Natural killer cell (primary cell): Measurements from ENCODE around the gene PASD1. TPM values are rescaled to one million over a fixed set of nuclear protein-coding genes. Genes with fewer than 3 reads are reported as not detected.

Experiments used
- ATAC-seq, 3 donors: fragments of 150-1000 bp in 2 of 3; fragments of 200-7000 bp in 1 of 3; cut with Tn5 transposase; 1 replicate in 1 of 3; 2 replicates in 2 of 3; pipeline ENCODE4 v1.10.0; 2021; ENCODE audit warnings: mild to moderate bottlenecking in 2 of 3, moderate library complexity in 2 of 3
- DNase-seq, 2 donors: peaks; one replicate each; pipeline versions ENCODE4 v3.0.0 to v3.0.0-alpha.2; 2013 to 2021; ENCODE audit warnings: mixed read lengths in 1 of 2
- H3K27ac ChIP-seq: one replicate; pipeline ENCODE4 v1.5.1; 2013; ENCODE audit warnings: mild to moderate bottlenecking, low read length
- H3K27me3 ChIP-seq: one replicate; pipeline ENCODE4 v1.6.1; 2013; ENCODE audit warnings: low read length; ENCODE audit not compliant: control insufficient read depth, insufficient read depth
- H3K36me3 ChIP-seq: one replicate; pipeline ENCODE4 v1.6.1; 2013; ENCODE audit warnings: low read length; ENCODE audit not compliant: control insufficient read depth, insufficient read depth
- H3K4me1 ChIP-seq: one replicate; pipeline ENCODE4 v1.6.1; 2013; ENCODE audit warnings: low read length; ENCODE audit not compliant: control insufficient read depth, insufficient read depth
- H3K4me3 ChIP-seq: one replicate; pipeline ENCODE4 v1.5.1; 2013; ENCODE audit warnings: low read length
- H3K9me3 ChIP-seq: one replicate; pipeline ENCODE4 v1.6.1; 2013; ENCODE audit warnings: low read length; ENCODE audit not compliant: control insufficient read depth, insufficient read depth
- H3K27ac Mint-ChIP-seq, 2 donors: one replicate each; pipeline ENCODE4 v1.8.0; 2022; ENCODE audit warnings: mild to moderate bottlenecking in 2 of 2, mixed read lengths in 2 of 2, moderate library complexity in 1 of 2
- H3K27me3 Mint-ChIP-seq, 2 donors: one replicate each; pipeline ENCODE4 v1.8.0; 2022; ENCODE audit warnings: low read depth in 2 of 2, mixed read lengths in 2 of 2
- H3K36me3 Mint-ChIP-seq: one replicate; pipeline ENCODE4 v1.8.0; 2022; ENCODE audit warnings: mixed read lengths
- H3K4me1 Mint-ChIP-seq, 2 donors: one replicate each; pipeline ENCODE4 v1.8.0; 2022; ENCODE audit warnings: mixed read lengths in 2 of 2
- H3K4me3 Mint-ChIP-seq: one replicate; pipeline ENCODE4 v1.8.0; 2022; ENCODE audit warnings: mild to moderate bottlenecking, moderate library complexity, mixed read lengths
- H3K9me3 Mint-ChIP-seq, 2 donors: one replicate each; pipeline ENCODE4 v1.8.0; 2022; ENCODE audit warnings: mixed read lengths in 2 of 2
- WGBS: methylation state at CpG from one replicate; pipeline ENCODE4 v1.1.7; 2013; ENCODE audit warnings: missing lambda C conversion rate; ENCODE audit not compliant: insufficient coverage; 5-methylcytosine and 5-hydroxymethylcytosine counted together
- intact Hi-C: fragments of 100-400 bp; cut with micrococcal nuclease; formaldehyde crosslinking; loops from one replicate; pipeline ENCODE4 v1.14.2; 2022
- total RNA-seq, 4 donors: library from RNA; stranded (reverse); fragments of 120-200 nt in 1 of 4; gene quantifications; one replicate each; pipeline versions ENCODE4 v1.2.3 to v1.2.4, GENCODE V29; 2013 to 2022
- TF ChIP-seq, protein P1 (sequence below): fragments of 200-600 bp; IDR thresholded peaks from one replicate; pipeline ENCODE4 v1.8.0; 2022; ENCODE audit warnings: antibody characterized with exemption

PASD1 gene
- total RNA-seq, 3 donors from 2014 or later (not counting 1 experiment from before 2014, with no cell fraction given): not detected

DNA sequence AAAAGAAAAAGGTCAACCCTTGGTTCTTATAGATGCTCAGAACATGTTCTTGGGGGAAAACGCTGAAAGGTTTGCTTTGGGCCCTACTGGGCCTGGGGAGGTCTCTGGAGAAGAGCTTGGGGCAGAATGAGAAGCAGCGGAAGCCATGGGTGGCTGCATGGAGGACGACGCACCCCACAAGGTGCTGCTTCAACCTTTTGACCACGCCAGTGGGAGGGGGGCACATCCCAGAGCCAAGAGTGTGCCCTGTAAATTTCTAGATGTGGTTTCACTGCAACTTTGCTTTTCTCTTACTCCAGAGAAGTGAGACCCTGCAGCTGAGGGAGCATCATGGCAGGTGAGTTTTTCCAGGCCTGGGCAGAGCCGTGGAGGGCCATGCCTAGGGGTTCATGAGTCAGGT lies 135.0 kb downstream of the PASD1 start:
- no peaks in the 10 kb centered on the region for H3K36me3 Mint-ChIP-seq
- WGBS: 66% methylated on average over 5 of the region's 6 CpGs
- no peaks in the 10 kb centered on the region for H3K27me3 ChIP-seq
- no peak overlapping the region for H3K4me3 Mint-ChIP-seq
- H3K27ac ChIP-seq: no peak overlapping the region
- no peaks in the 10 kb centered on the region for H3K9me3 ChIP-seq
- no peaks in the 10 kb centered on the region for H3K4me1 ChIP-seq
- H3K4me1 Mint-ChIP-seq: no peaks in the 10 kb centered on the region
- intact Hi-C loops: no loop called here
- TF ChIP-seq, protein P1, sequence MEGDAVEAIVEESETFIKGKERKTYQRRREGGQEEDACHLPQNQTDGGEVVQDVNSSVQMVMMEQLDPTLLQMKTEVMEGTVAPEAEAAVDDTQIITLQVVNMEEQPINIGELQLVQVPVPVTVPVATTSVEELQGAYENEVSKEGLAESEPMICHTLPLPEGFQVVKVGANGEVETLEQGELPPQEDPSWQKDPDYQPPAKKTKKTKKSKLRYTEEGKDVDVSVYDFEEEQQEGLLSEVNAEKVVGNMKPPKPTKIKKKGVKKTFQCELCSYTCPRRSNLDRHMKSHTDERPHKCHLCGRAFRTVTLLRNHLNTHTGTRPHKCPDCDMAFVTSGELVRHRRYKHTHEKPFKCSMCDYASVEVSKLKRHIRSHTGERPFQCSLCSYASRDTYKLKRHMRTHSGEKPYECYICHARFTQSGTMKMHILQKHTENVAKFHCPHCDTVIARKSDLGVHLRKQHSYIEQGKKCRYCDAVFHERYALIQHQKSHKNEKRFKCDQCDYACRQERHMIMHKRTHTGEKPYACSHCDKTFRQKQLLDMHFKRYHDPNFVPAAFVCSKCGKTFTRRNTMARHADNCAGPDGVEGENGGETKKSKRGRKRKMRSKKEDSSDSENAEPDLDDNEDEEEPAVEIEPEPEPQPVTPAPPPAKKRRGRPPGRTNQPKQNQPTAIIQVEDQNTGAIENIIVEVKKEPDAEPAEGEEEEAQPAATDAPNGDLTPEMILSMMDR: no peak
- no peak for DNase-seq
- H3K9me3 Mint-ChIP-seq: no peaks in the 10 kb centered on the region
- H3K4me3 ChIP-seq: no peak overlapping the region
- peaks cover 2 to 13% of the 10 kb centered on the region in 2 donors for H3K27me3 Mint-ChIP-seq
- ATAC-seq: no peak
- no peaks in the 10 kb centered on the region for H3K36me3 ChIP-seq
- H3K27ac Mint-ChIP-seq: no peak overlapping the region

DNA sequence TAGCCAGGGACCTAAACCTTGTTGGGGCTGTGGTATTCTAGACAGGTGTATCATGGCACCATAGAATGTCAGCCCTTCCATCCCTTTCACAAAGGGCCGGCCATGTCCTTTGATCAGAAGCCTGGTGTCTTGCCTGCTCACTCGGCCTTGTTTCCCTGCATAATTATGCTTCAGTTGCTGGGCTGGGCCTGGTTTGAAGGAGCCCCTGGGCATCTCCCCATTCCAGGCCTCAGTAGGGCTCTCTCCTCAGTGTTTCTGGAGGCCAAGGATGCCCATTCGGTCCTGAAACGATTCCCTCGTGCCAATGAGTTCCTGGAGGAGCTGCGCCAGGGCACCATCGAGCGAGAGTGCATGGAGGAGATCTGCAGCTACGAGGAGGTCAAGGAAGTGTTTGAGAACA lies 136.3 kb downstream of the PASD1 start:
- WGBS: 91% methylated on average over 9 of the region's 9 CpGs
- DNase-seq: no peak
- intact Hi-C loops: no loop called here

DNA sequence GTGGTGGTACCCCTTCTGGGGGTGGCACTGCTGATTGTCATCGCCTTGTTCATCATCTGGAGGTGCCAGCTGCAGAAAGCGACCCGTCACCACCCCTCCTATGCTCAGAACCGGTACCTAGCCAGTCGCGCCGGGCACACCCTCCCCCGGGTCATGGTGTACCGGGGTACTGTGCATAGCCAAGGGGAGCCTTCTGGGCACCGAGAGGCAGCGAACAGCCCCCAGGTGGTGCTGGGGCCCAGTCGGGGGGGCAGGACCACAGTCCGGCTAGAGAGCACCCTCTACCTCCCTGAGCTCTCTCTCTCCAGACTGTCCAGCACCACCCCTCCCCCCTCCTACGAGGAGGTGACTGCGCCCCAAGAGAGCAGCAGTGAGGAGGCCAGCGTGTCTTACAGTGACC lies 137.1 kb downstream of the PASD1 start:
- TF ChIP-seq, protein P1: no peak
- no peak overlapping the region for H3K4me3 ChIP-seq
- H3K36me3 ChIP-seq: no peaks in the 10 kb centered on the region
- Mint-ChIP-seq H3K27ac (no peak overlapping the region), H3K4me1 (no peaks in the 10 kb centered on the region), H3K36me3 (no peaks in the 10 kb centered on the region), H3K4me3 (no peak overlapping the region), H3K27me3 (peaks cover 0 to 8% of the 10 kb centered on the region in 2 donors), H3K9me3 (no peaks in the 10 kb centered on the region)
- intact Hi-C loops: no loop called here
- WGBS: 82% methylated on average over 9 of the region's 16 CpGs
- no peak for ATAC-seq
- no peaks in the 10 kb centered on the region for H3K4me1 ChIP-seq
- no peak for DNase-seq
- no peaks in the 10 kb centered on the region for H3K27me3 ChIP-seq
- H3K9me3 ChIP-seq: no peaks in the 10 kb centered on the region
- no peak overlapping the region for H3K27ac ChIP-seq

More for the DNA sequence above, 136.3 kb downstream of the PASD1 start:
- no peaks in the 10 kb centered on the region for H3K9me3 ChIP-seq
- H3K27me3 ChIP-seq: no peaks in the 10 kb centered on the region
- Mint-ChIP-seq H3K27me3 (peaks cover 0 to 10% of the 10 kb centered on the region in 2 donors), H3K4me3 (no peak overlapping the region), H3K27ac (no peak overlapping the region), H3K36me3 (no peaks in the 10 kb centered on the region), H3K9me3 (no peaks in the 10 kb centered on the region), H3K4me1 (no peaks in the 10 kb centered on the region)
- no peak for ATAC-seq
- H3K4me3 ChIP-seq: no peak overlapping the region
- H3K4me1 ChIP-seq: no peaks in the 10 kb centered on the region
- H3K36me3 ChIP-seq: no peaks in the 10 kb centered on the region
- no peak overlapping the region for H3K27ac ChIP-seq
- TF ChIP-seq, protein P1: no peak

DNA sequence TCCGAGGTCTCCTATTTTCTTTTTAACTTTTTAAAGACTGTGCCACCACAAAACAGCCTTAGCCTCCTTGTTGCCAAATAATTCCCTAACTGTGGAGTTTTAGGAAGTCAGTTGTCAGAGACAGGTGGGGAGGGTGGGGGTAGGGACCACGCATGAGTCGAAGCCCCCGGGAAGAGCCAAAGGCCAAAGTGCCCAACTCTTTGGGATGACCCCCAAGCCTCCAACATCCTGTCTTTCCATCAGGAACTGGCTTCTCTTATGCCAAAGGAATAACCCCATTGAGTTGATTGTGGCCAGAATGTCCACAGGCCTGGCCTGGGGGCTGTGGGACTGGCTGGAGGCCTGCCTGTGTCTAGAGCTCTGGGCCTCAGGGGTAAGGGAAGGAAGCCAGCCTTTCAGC lies 137.6 kb downstream of the PASD1 start:
- ATAC-seq (no peak), DNase-seq (no peak)
- Histone ChIP-seq H3K4me3 (no peak overlapping the region), H3K36me3 (no peaks in the 10 kb centered on the region), H3K27ac (no peak overlapping the region), H3K4me1 (no peaks in the 10 kb centered on the region), H3K9me3 (no peaks in the 10 kb centered on the region), H3K27me3 (no peaks in the 10 kb centered on the region)
- TF ChIP-seq, protein P1: no peak
- Mint-ChIP-seq H3K4me3 (no peak overlapping the region), H3K36me3 (no peaks in the 10 kb centered on the region), H3K9me3 (no peaks in the 10 kb centered on the region), H3K4me1 (no peaks in the 10 kb centered on the region), H3K27ac (no peak overlapping the region), H3K27me3 (peaks cover 0 to 6% of the 10 kb centered on the region in 2 donors)
- 100% methylated on average over 1 of the region's 4 CpGs for WGBS
- intact Hi-C loops: no loop called here
